ENCODE data around the gene AUNIP. TPM values are rescaled to one million over a fixed set of nuclear protein-coding genes. Genes with fewer than 3 reads are reported as not detected.
A peak's percentile ranks its signal among the peaks of the same experiment; 100 is the strongest.

AUNIP gene
- total RNA-seq, 1 experiment from 2014 or later = 7.8 TPM

GRCh38 chr1:25833158-25833557 lies 26.1 kb downstream of the AUNIP start:
- no peak for DNase-seq (ENCODE audit: extremely low read depth, low read depth)

DNA sequence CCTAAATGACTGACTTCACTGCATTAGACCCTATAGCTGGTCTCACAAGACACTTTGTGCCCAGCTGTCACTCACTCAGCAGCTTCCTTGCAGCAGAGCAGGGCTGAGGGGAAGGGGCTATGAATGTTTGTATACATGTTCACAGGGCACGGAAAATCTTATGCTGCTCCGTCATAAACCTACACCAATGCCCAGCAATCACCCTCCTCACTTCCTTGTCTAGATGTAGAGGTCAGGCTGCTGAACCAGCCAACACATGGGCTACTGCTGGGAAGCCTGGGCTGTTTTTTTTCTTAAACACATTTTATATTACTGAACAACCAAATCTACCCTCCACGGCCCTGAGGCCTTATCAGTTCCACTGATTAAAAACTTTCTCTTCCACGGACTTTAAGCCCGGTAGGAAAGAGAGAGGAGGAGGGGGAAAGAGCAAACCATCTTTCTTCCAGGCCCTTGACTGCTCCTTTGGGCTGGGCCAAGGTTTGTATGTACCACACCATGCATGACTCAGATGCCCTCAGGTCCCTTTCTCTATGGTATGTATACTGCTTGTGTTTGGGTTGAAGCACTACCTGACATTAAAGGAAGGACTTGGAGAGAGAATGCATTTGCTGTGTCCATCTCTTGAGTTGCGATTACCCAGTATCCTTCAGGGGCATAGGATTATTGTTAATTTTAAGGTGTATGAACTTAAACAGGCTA lies 26.8 kb downstream of the AUNIP start:
- no peak for DNase-seq (ENCODE audit: extremely low read depth, low read depth)

GRCh38 chr1:25831569-25832196 lies 27.6 kb downstream of the AUNIP start:
- DNase-seq (ENCODE audit: extremely low read depth, low read depth) = no peak

DNA sequence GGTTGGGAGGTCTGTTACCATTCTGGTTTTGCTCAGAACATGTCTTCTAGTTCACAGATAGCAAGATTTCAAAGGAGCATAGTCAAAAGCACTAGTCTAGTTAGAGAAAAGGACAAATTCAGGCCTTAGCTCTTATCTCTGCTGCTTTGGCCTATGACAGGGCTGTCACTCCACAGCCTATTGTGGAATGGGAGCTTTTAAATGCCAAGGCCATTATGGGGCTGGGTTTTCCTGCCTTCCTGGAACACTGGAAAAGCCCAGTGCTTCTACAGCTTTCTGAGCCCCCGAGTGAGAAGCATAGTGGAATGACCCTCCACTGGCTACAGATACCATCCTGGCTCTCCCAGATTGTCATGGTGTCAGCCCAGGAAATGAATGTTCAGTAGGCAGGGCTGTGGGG lies 30.2 kb downstream of the AUNIP start:
- no peak for DNase-seq (ENCODE audit: extremely low read depth, low read depth)

- DNase-seq (ENCODE audit: extremely low read depth, low read depth) = no peak
Observed at GRCh38 chr1:25828491-25828890, 30.8 kb downstream of the AUNIP start.

DNA sequence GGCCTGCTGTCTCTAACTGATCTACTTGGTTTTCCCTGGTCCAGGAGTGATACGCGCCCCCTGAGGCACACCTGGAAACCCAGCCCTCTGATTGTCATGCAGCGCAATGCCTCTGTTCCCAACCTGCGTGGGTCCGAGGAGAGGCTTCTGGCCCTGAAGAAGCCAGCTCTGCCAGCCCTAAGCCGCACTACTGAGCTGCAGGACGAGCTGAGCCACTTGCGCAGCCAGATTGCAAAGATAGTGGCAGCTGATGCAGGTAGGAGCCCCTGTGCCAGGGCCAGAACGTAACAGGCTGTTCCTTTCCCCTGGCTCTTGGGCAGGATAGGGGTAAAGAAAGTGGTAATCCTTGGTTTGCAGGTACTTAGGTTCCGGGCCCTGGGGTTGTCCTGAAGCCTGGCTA lies 32.7 kb downstream of the AUNIP start:
- DNase-seq (ENCODE audit: extremely low read depth, low read depth) = no peak

DNA sequence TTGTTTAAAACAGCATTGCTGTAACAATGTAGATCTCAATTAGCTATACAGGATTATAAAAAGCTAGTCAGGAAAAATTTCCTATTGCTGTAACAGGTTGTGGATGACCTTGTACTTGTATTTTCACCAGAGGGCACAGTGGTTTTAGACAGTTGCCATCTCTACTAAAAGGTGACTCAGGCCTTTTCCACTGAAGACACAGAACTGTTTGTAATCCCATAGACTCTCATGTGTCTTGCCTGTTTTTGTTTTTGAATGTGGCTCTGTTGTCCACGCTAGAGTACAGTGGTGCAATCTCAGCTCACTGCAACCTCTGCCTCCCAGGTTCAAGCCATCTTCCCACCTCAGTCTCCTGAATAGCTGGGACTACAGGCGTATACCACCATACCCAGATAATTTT lies 33.7 kb downstream of the AUNIP start:
- DNase-seq (ENCODE audit: extremely low read depth, low read depth) = no peak

- no peak for DNase-seq (ENCODE audit: extremely low read depth, low read depth)
Observed at GRCh38 chr1:25821630-25822091, 37.6 kb downstream of the AUNIP start.

GRCh38 chr1:25821112-25821476 lies 38.2 kb downstream of the AUNIP start:
- DNase-seq (ENCODE audit: extremely low read depth, low read depth) = no peak

DNA sequence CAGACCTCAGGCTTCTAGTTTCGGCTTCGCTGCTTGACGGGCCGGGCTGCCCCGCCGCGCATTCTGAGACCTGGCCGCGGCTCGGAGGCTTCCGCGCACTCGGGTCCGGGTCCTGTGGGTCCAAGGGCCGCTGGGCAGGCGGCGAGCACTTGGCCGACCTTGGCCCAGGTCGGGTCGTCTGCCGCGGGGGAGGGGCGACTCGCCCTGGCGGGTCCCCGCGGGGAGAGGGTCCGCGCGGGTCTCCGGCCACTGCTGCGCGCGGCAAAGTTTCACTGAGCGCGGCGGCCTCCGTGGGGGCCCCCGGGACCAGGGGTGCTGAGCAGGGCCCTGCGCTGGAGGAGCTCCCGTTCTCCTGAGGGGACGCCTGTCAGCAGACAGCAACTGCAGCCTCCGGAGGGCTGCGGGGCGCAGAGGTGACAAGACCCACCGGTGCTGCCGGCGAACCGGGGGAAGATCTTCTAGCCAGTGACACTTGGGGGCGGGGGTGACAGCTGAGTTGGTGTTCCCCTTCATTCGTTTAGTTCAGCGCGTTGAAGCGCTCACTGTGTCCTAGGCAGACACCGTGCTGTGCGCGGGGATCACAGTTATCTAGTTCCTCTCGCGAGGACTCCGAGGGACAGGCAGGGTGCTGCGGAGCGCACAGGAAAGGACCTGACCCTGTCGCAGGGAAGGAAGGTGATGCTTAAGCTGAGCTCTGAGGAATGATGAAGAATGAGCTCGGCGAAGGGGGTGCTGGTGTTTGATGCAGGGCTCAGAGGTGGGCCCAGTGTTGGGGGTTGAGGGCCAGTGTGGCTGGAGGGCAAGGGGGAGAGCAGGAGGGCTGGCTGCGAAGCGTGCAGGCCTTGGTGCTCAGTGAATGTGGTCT lies 38.8 kb downstream of the AUNIP start:
- no peak for DNase-seq (ENCODE audit: extremely low read depth, low read depth)

DNA sequence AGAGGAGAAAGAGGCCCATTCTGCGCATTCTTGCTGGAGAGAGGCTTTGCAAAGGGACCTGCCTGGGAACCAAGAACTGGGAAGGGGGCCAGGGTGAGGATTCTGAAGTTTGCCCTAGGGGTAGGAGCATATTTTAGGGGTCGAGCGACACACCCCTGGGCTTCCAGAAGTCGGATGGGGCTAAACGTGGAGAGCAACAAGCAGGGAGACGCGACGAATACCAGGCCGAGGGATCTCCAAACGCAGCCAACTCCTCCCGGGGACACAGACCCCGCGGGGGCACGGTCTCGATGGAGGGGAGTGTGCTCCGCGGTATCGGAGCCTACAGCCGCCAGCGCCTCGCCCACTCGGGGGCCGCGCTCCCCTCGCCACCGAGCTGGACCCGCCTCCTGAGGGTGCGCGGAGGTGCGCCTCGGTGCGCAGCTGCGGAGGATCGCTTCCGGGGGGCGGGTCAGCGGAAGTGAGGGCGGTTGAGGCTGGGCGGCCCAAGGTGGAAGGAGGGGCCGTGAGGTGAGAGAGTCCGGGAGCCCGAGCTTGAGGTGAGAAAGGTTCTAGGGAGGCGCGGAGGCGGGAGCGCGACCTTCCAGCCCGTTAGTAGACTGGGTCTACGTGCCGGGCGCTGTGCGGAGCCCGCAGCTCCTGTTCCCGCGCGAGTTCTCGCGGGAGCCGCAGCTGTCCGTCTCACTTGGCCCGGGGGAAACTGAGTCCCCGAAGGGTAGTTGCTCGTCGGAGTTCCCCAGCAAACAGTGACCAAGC lies 39.6 kb downstream of the AUNIP start, which contains the start of gene MTFR1L:
MTFR1L (plus strand) TSS at position 464 of the 756 bp plus-strand sequence. CDS start 3,151 bp downstream, outside the sequence.
- peak; percentile 53 for DNase-seq (ENCODE audit: extremely low read depth, low read depth)

DNA sequence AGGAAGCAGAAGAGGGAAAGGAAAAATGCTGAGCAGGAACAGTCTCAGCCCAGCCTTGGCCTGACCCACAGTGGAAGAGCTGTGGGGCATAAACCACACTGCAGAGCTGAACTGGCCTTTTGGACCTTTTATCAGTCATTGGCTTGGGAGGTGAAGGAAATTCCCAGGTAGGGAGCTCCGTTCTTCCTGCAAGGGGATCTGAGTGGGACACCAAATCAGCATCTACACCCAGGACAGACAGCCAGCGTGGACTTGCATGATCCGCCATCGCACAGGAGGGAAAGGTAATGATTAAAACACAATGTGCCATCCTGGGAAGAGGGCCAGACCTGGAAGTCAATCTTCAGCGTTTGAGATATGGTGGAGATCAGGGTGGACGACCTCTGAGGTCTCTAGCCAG lies 40.7 kb downstream of the AUNIP start:
- no peak for DNase-seq (ENCODE audit: extremely low read depth, low read depth)

- no peak for DNase-seq (ENCODE audit: extremely low read depth, low read depth)
Observed at GRCh38 chr1:25817840-25818501, 41.3 kb downstream of the AUNIP start.

DNA sequence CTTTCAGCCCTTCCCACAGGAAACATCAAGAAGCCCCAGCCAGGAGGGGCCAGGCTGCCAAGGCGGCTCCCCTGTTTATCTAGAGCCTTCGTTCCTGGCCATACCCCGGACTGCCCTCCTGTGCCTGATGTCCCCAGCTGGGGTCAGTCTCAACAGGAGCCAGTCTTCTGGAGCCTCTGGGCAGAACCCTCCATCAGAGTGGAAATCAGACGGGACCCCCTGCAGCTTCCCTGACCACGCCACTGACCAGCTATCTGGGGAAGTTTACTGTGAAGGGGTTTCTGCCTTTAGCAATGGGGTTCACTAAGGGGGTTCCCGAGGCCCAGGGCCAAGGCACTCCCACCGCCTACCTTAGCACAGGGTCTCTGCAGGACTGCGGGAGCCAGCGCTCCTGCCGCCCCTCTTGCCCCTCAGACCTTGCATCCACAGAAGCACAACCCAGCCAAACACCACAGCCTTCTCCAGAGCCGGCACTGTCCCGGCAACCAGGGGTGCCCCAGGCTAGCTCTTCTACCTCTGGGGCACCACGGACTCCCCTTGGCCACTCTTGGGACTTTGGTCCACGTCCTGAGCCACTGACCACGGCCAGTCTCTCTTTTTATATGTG lies 43.0 kb downstream of the AUNIP start:
- no peak for DNase-seq (ENCODE audit: extremely low read depth, low read depth)

DNA sequence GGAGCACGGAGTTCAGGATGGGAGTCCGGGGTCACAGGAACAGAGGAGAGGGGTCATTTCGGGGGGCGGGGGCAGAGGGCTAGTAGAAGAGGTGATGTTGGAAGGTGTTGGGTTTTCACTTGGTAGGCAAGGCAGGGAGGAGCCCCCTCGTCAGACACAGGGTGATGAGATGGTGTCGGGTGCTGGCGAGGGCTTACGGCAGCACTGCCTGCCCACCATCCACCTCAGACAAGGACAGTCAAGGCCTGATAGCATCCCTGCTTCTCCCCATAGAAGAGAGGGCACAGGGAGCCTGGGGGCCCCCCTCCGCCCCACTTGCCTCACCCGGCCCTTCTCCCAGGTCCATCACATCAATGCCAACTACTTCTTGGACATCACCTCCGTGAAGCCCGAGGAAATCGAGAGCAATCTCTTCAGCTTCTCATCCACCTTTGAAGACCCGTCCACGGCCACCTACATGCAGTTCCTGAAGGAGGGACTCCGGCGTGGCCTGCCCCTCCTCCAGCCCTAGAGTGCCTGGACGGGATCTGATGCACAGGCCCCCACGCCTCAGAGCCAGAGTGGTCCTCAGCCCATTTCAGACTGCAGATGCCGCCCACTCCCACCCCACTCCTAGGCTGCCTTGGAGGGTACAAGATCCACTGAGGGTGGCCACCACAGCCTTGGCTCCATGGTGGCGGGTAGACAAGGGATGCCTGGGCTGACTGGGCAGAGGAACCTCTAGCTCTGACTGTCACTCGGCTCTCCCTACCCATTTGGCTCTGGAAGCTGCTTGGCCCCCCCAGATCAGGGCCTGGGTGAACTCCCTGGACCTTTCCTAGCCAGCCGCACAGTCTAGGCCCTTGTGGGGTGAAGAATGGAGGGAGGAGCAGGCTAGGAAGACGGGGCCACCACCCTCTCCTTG lies 43.8 kb downstream of the AUNIP start:
- DNase-seq (ENCODE audit: extremely low read depth, low read depth) = no peak

DNA sequence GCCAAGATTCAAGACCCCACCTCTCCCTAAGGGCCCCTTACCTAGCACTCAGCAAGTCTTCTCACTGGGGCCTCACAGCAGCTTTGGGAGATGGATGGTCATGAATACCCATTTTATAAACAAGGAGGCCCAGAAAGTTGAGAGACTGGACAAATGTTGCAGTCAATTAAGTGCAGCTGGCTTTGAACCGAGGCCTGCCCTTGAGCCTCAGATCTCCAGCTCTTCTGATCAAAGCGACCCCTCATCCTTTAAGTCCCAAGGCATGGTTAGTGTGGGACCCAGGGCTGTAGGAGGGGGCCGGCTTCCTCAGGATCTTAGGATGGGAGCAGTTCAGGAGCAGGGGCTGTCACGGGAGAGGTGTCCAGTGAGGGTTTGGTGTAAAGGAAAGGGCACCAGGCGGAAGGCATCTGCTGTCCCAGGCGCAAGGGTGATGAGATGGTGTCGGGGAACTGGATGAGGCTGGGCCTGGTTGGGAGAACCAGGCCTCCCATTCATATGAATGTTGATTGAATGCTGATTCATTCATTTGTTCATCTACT lies 44.6 kb downstream of the AUNIP start:
- DNase-seq (ENCODE audit: extremely low read depth, low read depth) = no peak

DNA sequence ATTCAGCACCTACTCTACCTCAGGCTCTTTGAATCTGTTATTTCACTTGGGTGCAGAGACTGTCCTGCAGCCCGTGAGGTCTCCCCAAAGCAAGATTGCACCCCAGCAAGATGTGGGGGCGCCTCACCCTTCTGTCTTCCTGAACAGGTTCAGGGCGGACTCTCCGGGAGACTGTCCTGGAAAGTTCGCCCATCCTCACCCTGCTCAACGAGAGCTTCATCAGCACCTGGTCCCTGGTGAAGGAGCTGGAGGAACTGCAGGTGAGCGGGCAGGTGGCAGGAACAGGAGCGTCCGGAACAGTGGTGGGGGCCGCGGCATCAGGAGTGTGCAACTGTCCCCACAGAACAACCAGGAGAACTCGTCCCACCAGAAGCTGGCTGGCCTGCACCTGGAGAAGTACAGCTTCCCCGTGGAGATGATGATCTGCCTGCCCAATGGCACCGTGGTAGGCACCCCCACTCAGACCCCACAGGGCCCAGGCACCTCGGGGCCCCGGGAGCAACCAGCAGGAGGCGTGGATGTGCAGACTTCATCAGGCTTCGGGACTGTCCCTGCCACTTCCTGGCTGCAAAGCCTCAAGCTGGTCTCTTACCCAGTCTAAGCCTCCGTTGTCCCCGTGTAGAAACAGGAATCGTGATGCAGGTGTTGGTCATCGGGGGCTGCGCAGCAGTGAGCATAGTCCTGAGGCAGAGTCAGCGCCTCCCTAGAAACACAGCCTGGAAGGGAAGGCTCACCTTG lies 45.4 kb downstream of the AUNIP start:
- no peak for DNase-seq (ENCODE audit: extremely low read depth, low read depth)

All from NCI-H460 (cell line).